GM12873 (cell line): ENCODE data around the gene LARP4.

Experiments
- CTCF ChIP-seq: IDR thresholded peaks from 2 replicates; pipeline ENCODE4 v1.5.1; 2012; ENCODE audit warnings: low read depth, mild to moderate bottlenecking, moderate library complexity, low read length, control low read depth; ENCODE audit not compliant: insufficient read depth; ENCODE audit errors: missing control alignments

LARP4 gene

GRCh38 chr12:50442178-50442908 is 41.7 kb downstream of the LARP4 start:
- TF ChIP-seq CTCF, result no peak

- no peak for TF ChIP-seq CTCF
These were observed 52.1 kb downstream of the LARP4 start for GRCh38 chr12:50452795-50453194.

- TF ChIP-seq CTCF, result no peak
These were observed 53.2 kb downstream of the LARP4 start for GRCh38 chr12:50453872-50454271.

GRCh38 chr12:50458606-50459005 is 57.9 kb downstream of the LARP4 start:
- no peak for TF ChIP-seq CTCF

DNA sequence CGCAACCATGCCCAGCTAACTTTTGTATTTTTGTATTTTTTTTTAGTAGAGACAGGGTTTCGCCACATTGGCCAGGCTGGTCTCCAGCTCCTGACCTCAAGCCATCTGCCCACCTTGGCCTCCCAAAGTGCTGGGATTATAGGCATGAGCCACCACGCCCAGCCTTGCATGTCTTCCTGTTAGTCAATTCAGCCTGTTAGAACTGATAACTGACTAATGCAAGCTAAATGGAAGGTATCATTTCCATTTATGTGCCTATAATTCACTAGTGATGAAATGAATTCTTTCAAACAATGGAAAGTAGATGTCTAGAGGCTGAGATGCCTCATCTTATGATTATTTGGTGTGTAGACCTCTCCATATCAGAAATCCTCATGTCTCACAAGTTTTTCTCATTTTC is 66.8 kb downstream of the LARP4 start:
- no peak for TF ChIP-seq CTCF

- TF ChIP-seq CTCF, result no peak
These were observed 76.7 kb downstream of the LARP4 start for GRCh38 chr12:50477241-50477832.

GRCh38 chr12:50482571-50482970 is 81.9 kb downstream of the LARP4 start:
- no peak for TF ChIP-seq CTCF
